SU-DHL-6 (cell line): Measurements from ENCODE around the gene FANCM.

Experiments used
- EZH2phosphoT487 ChIP-seq: fragments of 200-600 bp; sonication (generic), shearing (Covaris generic); conservative IDR thresholded peaks from 2 replicates; pipeline ENCODE4 v1.6.1; 2018; ENCODE audit warnings: mild to moderate bottlenecking, antibody characterized with exemption, low read length, moderate library complexity, mixed read lengths
- TF ChIP-seq, protein P1 (sequence below): fragments of 200-600 bp; sonication (generic); IDR thresholded peaks from one replicate; pipeline ENCODE4 v1.5.1; 2017; ENCODE audit warnings: antibody characterized with exemption, mild to moderate bottlenecking, low read length, moderate library complexity; ENCODE audit not compliant: insufficient read depth, poor library complexity, severe bottlenecking

DNA sequence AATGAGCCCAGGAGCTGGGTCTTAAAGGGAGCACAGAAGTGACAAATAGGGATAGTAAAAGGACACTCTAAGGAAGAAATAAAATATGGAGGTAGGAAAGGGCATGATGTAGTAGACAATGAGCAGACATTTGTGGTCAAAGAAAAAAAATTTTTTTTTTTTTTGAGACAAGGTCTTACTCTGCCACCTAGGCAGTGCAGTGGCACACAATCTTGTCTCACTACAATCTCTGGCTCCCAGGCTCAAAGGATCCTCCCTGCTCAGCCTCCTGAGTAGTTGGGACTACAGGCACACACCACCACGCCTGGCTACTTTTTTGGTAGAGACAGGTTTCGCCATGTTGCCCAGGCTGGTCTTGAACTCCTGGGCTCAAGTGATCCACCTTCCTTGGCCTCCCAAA lies 10.0 kb upstream of the FANCM start:
- TF ChIP-seq, protein P1, sequence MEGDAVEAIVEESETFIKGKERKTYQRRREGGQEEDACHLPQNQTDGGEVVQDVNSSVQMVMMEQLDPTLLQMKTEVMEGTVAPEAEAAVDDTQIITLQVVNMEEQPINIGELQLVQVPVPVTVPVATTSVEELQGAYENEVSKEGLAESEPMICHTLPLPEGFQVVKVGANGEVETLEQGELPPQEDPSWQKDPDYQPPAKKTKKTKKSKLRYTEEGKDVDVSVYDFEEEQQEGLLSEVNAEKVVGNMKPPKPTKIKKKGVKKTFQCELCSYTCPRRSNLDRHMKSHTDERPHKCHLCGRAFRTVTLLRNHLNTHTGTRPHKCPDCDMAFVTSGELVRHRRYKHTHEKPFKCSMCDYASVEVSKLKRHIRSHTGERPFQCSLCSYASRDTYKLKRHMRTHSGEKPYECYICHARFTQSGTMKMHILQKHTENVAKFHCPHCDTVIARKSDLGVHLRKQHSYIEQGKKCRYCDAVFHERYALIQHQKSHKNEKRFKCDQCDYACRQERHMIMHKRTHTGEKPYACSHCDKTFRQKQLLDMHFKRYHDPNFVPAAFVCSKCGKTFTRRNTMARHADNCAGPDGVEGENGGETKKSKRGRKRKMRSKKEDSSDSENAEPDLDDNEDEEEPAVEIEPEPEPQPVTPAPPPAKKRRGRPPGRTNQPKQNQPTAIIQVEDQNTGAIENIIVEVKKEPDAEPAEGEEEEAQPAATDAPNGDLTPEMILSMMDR: no peak
- no peak for TF ChIP-seq EZH2phosphoT487
